ENCODE results near the gene SCAMP5. TPM values are rescaled to one million over a fixed set of nuclear protein-coding genes. Genes with fewer than 3 reads are reported as not detected.

The SCAMP5 gene
- total and polyA plus RNA-seq, 2 of the 13 experiments (the other 11 are each of a cell fraction or from before 2014, with no cell fraction given): 34.3 to 49.0 TPM

DNA sequence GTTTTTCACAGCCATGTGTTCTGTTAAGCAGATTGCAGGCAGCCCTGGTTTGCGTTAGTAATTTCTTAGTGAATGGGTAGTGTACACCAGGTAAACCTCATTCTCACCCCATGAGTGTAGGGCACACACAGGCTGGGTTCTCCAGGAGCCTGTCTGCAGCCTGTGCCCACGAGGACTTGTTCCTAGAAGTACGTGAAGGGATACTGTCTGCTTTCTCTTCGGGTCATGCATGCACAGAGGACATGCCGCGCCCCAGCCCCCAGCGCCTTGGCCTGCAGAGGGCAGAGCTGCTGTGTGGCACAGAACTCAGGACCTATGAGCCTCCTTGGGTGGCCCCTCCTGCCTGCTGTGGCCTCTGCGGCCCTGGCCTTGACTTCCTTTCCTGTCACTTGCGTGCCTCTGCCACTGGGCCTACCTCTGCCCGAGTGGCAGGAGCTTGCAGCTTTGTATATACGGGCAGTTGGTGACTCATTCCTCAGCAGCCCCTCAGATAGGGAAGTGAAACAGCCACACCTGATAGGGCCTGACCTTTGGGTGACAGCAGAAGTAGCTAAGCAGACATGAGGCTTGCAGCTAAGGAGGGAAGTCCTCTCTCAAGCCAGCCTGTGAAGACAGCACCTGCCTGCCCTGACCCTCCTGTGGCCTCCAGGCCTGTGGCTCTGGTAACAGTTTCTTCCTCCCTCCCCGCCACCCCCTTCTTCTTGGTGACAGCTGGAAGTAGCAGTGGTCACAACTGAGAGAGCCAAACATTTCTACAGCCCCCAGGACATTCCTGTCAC lies 47.6 kb downstream of the SCAMP5 start (continued):
- no peak for TF ChIP-seq ZNF75D (CRISPR knock-in tag; IDR thresholded peaks at IDR 0.05; ENCODE audit: borderline replicate concordance)
- peak; percentile 77; the same call in 1 of the 2 replicates for TF ChIP-seq ATF7-NPFF (CRISPR knock-in tag; IDR thresholded peaks at IDR 0.05; ENCODE audit: low read depth)
- no peak for TF ChIP-seq LCORL (IDR thresholded peaks at IDR 0.05)
- TF ChIP-seq LCORL (CRISPR knock-in tag; IDR thresholded peaks at IDR 0.05): peak; percentile 82; the same call in 1 of the 2 replicates
- no peak for TF ChIP-seq HNRNPK (IDR thresholded peaks at IDR 0.05; ENCODE audit: low read depth, low read length, poor library complexity, severe bottlenecking)
- no peak for TF ChIP-seq ZFAT (CRISPR knock-in tag; conservative IDR thresholded peaks at IDR 0.05)
- TF ChIP-seq ATF4 (CRISPR knock-in tag; IDR thresholded peaks at IDR 0.05): peak in 1 of 2 experiments; percentile 54; a peak in 1 of 4 replicates
- TF ChIP-seq ERF (CRISPR knock-in tag; IDR thresholded peaks at IDR 0.05): peak; percentile 91
- TF ChIP-seq NFYC (CRISPR knock-in tag; IDR thresholded peaks at IDR 0.05): peak; percentile 20; the same call in 1 of the 2 replicates
- no peak; the same call in 1 of the 2 replicates for TF ChIP-seq ZNF614 (CRISPR knock-in tag; IDR thresholded peaks at IDR 0.05; ENCODE audit: borderline replicate concordance)
- TF ChIP-seq HNF1A (IDR thresholded peaks at IDR 0.05; ENCODE audit: low read depth): no peak
- peak; percentile 32; the same call in 1 of the 2 replicates for TF ChIP-seq HNF1A (CRISPR knock-in tag; IDR thresholded peaks at IDR 0.05; ENCODE audit: borderline replicate concordance)
- TF ChIP-seq ZNF431 (CRISPR knock-in tag; IDR thresholded peaks at IDR 0.05; ENCODE audit: borderline replicate concordance, low read depth): 0 out of 2 replicates have a peak, but pooled peaks have one; percentile 57
- TF ChIP-seq POLR2A (IDR thresholded peaks at IDR 0.05; ENCODE audit: insufficient read depth in 1 of 2, low read depth in 2 of 2, low read length in 2 of 2): no peak; a peak in 1 of 4 replicates
- no peak for TF ChIP-seq ZSCAN30 (CRISPR knock-in tag; IDR thresholded peaks at IDR 0.05)
- TF ChIP-seq HOXA3 (CRISPR knock-in tag; IDR thresholded peaks at IDR 0.05): no peak; the same call in 1 of the 2 replicates
- no peak for TF ChIP-seq ZFP36L1 (CRISPR knock-in tag; IDR thresholded peaks at IDR 0.05)
- 0 out of 2 replicates have a peak, but pooled peaks have one; percentile 61 for TF ChIP-seq KDM4B (CRISPR knock-in tag; IDR thresholded peaks at IDR 0.05)
- 0 out of 2 replicates have a peak, but pooled peaks have one; percentile 40 for TF ChIP-seq ZNF253 (CRISPR knock-in tag; IDR thresholded peaks at IDR 0.05; ENCODE audit: borderline replicate concordance)
- no peak for TF ChIP-seq PLSCR1 (CRISPR knock-in tag; IDR thresholded peaks at IDR 0.05; ENCODE audit: borderline replicate concordance)
- TF ChIP-seq IRX3 (CRISPR knock-in tag; IDR thresholded peaks at IDR 0.05; ENCODE audit: borderline replicate concordance, low read depth): no peak
- peak; percentile 84 for TF ChIP-seq NRL (CRISPR knock-in tag; IDR thresholded peaks at IDR 0.05; ENCODE audit: borderline replicate concordance)

All from HepG2 (cell line).